GM12891 (cell line): ENCODE measurements around the gene CCDC182.

ENCODE experiments used
- PAX5 ChIP-seq: IDR thresholded peaks from 2 replicates; pipeline ENCODE4 v1.6.1; 2011; ENCODE audit warnings: low read length, moderate library complexity, mild to moderate bottlenecking; ENCODE audit not compliant: insufficient read depth, severe bottlenecking
- POLR2A ChIP-seq: IDR thresholded peaks from 2 replicates; pipeline ENCODE4 v1.6.1; 2011; ENCODE audit warnings: low read depth, low read length, control low read depth
- POLR2AphosphoS5 ChIP-seq: IDR thresholded peaks from 2 replicates; pipeline ENCODE4 v1.6.1; 2011; ENCODE audit warnings: low read depth, low read length, control low read depth
- SPI1 ChIP-seq: IDR thresholded peaks from 2 replicates; pipeline ENCODE4 v1.6.1; 2011; ENCODE audit warnings: low read depth, low read length, control low read depth
- TAF1 ChIP-seq: IDR thresholded peaks from 2 replicates; pipeline ENCODE4 v1.6.1; 2011; ENCODE audit warnings: low read depth, low read length, control low read depth

- TF ChIP-seq POLR2A (no peak), POLR2AphosphoS5 (no peak), TAF1 (no peak), PAX5 (no peak), SPI1 (no peak)
Observed at GRCh38 chr17:57757735-57758134, 12.6 kb upstream of the CCDC182 start.
